MV-4-11 (cell line): ENCODE measurements around the gene PDXP.
"Not testable (repeated sequence)": the region's sequence is repeated elsewhere in the genome, so short reads cannot be mapped to it uniquely, and the experiment has no call there.

ENCODE experiments used
- DNase-seq: peaks from one replicate; lab custom pipeline; 2025; lab: John Stamatoyannopoulos, UW

PDXP gene

DNA sequence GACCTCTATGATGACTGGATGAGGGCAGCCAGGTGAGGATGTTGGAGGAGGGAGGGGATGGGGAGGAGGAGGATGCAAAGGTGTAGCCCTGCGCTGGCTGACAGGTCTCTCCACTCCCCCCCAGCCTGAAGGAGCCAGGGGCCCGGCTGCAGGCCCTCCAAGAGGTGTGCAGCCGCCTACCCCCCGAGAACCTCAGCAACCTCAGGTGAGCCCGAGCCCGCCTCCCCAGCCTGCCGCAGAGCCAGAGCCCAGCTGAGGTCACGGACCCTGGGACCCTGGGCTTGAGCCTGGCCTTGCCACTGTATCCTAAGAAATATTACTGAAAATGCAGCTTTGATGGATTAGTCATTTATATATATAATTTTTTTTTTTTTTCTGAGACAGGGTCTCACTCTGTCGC is 11.2 kb upstream of the PDXP start:
- DNase-seq, result no peak

DNA sequence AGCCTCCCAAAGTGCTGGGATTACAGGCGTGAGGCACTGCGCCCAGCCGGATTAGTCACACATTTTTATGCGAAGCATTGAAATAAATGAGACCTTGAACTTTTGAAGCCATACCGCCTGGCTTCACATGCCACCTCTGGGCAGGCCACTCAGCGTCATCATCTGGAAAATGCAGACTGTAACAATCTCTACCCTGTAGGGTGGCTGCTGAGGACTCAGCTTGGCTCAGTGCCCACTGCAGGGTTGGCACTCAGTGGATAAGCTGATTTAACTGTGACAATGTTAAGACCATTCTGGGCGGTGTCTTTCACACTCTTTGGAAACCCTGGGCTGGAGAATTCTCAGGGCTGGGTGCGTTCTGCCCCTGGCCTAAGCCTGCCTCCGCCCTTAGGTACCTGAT is 10.6 kb upstream of the PDXP start:
- DNase-seq, result no peak

DNA sequence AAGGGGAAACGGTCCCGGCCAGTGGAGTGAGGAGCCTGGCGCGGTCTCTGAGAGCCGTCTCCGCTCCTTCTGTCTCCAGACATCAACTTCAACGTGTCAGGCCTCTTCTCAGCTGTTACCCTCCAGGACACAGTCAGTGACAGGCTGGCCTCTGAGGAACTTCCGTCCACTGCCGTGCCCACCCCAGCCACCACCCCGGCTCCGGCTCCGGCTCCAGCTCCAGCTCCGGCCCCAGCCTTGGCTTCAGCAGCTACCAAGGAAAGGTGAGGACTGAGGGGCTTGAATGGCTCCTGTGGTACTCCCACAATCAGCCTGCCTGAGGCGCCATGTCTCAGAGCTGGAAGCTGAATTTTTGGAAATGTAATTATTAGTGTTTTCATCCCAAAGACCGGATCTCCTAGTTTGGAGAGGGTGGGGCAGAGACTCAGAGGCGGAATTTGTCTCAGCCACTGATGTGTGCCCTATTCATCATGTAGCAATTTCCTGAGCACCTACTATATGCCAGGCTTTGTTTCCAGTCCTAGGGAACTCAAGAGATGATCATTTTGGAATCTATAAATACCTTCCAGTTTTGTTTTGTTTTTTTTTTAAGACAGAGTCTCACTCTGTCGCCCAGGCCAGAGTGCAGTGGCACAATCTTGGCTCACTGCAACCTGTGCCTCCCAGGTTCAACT is 7.9 kb upstream of the PDXP start:
- DNase-seq, result no peak

DNA sequence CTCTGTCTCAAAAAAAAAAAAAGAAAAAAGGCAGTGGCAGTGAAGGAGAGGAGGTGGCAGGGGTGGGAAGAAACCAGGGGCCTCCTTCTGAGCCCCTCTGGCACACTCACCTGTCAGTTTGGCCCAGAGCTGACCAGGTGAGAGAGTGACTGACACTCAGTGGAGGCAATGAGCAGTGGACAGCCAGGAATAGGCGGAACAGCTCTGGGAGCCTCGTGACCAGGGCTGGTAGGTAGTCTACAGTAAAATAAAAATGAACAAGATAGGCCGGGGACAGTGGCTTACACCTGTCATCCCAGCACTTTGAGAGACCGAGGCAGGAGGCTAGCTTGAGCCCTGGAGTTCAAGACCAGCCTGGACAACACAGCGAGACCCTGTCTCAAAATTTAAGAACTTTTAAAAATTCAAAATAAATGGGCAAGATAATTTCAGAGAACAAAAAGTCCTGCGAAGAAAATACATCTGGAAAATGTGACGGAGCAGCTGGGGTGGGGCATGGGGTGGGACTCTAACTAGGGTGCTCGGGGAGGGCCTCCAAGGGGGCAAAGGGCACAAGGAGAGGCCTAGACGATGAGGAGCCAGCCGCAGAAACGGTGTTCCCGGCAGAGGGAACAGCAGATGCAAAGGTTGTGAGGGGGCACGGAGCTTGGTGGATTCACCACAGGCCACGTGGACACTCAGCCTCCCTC is 3.8 kb upstream of the PDXP start:
- DNase-seq, result no peak

DNA sequence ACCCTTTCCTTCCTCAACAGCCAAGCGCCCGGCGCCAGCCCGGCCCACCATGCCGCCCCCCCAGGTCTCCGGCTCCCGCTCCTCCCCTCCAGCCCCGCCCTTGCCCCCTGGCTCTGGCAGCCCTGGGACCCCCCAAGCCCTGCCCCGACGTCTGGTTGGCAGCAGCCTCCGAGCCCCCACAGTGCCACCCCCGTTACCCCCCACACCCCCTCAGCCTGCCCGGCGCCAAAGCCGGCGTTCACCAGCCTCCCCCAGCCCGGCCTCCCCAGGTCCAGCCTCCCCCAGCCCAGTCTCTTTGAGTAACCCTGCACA is 3.3 kb upstream of the PDXP start:
- no peak for DNase-seq

DNA sequence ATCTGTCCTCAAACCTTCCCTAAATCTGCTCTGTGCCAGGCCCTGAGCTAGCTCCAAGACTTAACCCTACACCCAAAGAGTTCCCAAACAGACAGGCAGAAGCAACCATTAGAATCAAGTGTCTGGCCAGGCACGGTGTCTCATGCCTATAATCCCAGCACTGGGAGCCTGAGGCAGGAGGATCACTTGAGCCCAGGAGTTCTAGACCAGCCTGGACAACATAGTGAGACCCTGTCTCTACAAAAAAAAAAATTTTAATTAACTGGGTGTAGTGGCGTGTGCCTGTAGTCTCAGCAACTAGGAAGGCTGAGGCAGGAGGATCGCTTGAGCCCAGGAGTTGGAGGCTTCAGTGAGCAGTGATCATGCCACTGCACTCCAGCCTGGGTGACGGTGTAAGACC is 1.9 kb upstream of the PDXP start:
- not testable (repeated sequence) for DNase-seq

DNA sequence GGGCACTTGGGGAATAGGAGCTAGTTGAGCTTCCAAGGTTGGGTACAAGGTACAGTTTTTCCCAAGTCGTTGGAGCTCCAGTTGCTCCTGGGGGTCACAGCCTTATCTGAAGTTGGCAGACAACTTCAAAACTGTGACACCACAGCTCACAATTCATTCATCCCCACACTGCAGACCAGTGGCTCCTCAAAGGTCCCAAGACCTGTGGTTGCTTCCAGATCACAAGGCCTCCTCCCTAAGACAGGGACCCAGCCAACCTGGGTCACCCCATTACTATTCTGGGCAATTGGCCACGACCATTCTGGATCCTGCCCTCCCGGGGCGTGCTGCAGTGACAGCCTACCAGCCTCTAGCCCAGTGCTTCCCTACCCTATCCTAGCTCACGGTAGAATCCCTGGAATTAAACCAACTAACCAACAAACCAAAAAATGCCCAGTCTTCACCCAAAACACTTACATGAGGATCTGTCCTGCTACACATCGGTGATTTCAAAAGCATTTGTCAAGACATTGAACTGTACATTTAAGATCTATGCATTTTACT is 862 bp upstream of the PDXP start:
- peak; percentile 44 for DNase-seq

DNA sequence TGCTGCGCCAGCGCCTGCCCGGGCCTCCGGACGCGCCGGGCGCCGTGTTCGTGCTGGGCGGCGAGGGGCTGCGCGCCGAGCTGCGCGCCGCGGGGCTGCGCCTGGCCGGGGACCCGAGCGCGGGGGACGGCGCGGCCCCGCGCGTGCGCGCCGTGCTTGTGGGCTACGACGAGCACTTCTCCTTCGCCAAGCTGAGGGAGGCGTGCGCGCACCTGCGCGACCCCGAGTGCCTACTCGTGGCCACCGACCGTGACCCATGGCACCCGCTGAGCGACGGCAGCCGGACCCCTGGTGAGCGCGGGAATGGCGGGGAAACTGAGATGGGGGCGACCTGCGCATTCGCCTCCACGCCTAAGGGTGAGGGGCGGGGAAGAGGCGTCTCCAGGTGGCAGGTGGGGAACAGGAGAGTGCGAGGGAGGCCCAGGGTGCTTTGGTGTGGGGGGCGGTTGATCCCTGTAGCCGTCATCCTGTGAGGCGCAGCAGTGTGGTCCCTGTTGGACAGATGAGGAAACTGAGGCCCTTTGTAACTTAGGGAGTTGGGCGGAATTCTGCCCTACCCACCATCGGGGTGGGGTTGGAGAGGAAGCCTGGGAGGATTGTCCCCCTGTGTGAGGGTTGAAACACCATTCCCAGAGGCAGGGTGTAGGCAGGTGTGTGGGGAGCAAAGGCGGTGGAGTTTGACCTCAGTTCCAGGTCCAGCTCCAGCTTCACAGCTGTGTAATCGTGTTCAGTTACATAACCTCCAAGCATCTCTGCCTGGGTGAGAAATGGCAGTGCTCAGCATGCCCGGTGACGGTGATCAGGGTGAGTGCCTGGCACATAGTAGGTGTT is 758 bp downstream of the PDXP start:
- DNase-seq, result peak; percentile 22

DNA sequence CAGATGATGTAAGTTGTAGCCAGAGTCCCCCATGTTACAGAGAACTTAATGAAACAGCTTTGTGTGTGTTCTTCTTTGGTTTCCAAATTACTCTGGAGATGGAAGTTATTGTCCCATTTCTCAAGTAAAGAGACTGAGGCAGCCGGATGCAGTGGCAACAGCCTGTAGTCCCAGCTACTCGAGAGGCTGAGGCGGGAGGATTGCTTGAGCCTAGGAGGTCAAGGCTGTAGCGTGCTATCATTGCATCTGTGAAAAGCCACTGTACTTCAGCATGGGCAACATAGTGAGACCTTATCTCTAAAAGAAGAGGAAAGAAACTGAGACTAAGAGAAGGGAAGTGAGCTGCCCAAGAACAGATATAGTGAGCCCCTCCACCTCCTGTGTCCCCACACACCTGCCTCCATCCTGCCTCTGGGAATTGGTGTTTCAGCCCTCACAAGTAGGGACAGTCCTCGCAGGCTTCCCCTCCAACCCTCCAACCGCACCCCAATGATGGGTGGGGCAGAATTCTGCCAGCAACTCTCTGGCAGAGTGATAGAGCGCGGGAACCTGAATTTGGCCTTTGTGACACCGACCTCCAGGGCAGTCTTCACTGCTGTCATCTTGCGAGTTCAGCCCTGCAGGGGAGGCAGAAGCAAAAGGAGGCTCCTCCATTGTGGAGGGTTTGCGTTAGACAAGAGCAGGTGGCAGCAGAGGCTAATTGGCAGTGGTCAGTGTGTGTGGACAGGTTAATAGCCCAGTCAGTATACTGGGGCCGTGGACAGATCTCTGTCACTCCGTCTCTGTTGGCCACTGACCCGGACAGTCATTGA is 1.6 kb downstream of the PDXP start:
- DNase-seq, result no peak

DNA sequence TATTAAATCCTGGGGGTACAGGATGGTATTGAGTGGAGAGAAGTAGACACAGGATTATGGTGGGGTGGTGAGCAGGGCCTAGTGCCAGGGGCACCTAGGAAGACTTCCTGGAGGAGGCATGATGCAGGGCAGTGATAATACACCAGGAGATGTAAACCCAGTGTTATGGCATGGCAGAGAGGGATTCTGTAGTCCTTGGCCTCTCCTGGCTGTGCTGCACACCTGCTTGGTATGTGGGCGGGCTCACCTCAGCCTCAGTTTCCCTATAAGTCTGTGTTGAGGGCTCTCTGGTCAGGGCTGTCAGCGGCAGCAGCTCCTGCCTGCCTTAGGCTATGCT is 2.2 kb downstream of the PDXP start:
- DNase-seq, result no peak

DNA sequence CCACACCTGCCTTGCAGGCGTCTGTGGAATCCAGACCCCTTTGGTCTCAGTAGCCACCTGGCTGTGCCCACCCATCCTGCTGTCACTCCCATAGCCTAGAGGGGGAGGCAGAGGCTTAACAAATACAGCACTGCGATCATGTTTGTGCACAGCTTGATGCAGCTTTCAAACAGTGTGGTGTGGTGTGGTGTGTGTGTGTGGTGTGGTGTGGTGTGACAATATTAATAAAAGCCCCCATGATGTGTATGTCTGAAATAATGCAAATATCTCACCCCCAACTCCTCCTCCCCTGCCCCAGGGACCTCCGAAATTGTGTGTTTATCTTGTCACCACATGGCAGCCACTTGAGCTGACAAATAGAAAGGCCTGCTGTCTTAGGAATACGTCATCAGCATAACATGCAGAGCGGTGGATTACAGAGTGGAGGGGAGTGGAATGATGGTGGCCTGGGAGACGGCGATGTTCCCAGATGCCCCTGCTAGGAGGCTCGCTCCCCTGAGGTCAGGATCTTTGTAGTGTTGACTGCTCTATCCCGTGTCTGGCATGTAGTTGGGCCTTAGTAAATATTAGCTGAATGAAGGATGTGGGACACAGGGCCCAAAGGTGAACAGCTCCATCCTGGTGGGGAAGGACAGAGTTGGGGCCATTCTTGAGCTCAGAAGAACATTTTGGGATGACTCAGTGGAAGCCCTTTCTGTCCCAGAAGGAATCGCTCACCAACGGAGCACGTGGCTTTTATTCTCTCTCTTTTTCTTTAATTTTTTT is 2.8 kb downstream of the PDXP start:
- DNase-seq, result peak; percentile 36

DNA sequence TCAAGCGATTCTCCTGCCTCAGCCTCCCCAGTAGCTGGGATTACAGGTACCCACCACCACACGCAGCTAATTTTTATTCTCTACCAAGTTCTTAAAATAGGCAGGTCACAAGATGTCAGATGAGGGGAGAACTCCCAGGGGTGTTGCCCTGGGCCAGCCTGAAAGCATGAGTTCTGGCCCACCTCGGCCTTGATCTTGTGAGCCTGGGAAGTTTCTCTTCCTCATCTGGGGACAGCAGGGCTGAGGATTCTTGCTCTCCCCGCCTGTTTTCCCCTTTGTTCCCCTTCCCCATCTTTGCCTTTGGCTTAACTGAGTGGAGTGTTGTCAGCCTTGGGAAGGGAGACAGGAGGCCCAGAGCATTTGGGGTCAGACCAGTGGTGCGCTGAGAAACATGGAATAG is 3.5 kb downstream of the PDXP start:
- peak; percentile 62 for DNase-seq

DNA sequence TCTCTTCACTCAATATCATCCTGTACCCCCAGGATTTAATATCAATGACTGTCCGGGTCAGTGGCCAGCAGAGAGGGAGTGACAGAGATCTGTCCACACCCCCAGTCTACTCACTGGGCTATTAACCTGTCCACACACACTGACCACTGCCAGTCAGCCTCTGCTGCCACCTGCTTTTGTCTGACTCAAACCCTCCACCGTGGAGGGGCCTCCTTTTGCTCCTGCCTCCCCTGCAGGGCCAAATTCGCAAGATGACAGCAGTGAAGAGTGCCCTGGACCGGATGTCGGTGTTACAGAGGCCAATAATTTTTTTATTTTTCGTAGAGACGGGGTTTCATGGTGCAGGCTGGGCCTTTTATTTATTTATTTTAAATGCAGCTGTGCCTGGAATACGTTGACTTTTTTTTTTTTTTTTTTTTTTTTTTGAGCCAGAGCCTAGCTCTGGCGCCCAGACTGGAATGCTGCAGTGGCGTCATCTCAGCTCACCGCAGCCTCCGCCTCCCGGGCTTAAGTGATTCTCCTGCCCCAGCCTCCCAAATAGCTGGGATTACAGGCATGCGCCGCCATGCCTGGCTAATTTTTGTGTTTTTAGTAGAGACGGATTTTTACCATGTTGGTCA is 5.1 kb downstream of the PDXP start:
- no peak for DNase-seq

DNA sequence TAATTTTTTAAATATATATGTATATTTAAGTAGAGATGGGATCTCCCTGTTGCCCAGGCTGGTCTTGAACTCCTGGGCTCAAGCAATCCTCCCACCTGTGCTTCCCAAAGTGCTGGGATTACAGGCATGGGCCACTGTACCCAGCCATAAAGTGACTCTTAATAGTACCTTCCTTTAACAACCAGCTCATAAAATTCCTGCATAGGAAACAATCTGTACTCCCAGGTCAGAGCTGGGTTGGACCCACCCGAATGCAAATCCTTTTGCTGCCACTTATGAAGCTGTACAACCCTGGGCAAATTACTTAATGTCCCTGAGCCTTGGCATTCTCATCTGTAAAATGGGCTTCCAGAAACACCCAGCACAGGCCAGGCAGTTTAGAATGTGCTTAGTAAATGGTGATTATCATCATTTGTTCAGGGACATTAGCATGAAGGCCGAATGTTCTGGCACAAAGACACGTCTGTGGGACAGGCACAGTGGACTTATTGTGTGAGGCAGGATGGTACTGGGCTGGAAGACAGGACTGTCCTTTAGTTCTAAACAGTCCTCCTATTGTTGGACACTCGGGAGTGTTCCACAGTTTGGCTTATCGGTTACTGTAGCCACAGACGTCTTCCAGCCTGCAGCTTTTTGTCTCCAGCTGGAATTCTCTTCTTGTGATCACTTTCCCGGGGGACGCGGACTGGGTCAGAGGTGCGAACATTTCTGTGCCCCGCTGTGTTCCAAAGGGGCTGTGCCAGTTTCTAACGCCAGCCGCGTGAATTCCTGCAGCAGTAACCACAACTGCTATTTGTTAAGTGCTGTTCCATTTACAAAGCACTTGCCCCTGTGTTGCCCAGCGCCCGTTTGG is 6.0 kb downstream of the PDXP start:
- DNase-seq, result no peak

DNA sequence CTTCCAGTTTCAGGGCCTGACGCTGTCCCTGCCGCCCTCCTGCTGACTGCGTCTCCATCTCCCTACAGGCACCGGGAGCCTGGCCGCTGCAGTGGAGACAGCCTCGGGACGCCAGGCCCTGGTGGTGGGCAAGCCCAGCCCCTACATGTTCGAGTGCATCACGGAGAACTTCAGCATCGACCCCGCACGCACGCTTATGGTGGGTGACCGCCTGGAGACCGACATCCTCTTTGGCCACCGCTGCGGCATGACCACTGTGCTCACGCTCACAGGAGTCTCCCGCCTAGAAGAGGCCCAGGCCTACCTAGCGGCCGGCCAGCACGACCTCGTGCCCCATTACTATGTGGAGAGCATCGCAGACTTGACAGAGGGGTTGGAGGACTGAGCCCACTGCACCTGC is 7.0 kb downstream of the PDXP start:
- DNase-seq, result no peak

DNA sequence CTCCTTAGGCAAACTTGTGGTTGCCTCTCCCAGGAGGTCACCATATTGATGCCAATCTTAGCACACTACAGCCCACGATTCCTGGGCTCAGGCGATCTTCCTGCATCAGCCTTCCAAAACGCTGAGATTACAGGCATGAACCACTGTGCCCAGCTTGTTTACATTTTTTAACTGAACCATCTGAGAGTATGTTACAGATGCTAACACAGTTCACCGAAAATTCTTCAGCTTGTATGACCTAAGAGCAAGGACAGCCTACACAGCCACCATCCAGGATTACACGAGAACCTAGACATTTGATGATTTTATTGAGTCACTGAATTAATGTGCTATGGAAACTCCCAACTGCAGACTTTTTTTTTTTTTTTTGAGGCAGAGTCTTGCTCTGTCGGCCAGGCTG is 11.1 kb downstream of the PDXP start:
- no peak for DNase-seq

DNA sequence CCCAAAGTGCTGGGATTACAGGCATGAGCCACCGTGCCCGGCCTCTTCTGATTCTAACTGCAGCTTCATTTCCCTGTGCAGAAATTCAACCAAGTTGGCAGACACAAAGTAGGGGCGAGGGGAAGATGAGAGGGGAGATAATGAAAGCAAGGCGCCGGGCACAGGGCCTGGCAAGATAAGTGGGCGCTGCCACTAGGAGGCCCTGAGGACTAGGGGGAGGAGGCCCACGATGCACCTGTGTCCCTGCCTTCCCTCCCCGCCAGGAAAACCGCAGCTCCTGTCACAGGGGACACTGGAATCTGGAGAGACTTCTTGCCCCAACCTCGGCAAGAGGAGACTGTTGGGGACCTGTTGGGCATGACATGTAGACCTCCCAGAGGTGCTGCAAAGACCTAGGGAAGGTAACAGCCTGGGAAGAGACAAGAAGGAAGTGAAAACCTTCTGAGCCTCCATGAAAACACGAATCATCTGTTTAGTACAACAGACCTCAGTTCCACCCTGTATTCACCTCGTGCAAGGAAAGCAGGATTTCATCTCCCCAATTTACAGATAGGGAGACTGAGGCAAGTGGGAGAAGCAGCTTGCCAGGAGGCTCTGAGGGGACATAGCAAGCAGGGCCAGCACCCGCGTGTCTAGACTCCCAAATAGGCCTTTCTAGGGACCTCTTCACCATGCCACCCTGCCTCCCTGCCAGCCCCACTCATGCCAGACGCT is 13.8 kb downstream of the PDXP start:
- no peak for DNase-seq

DNA sequence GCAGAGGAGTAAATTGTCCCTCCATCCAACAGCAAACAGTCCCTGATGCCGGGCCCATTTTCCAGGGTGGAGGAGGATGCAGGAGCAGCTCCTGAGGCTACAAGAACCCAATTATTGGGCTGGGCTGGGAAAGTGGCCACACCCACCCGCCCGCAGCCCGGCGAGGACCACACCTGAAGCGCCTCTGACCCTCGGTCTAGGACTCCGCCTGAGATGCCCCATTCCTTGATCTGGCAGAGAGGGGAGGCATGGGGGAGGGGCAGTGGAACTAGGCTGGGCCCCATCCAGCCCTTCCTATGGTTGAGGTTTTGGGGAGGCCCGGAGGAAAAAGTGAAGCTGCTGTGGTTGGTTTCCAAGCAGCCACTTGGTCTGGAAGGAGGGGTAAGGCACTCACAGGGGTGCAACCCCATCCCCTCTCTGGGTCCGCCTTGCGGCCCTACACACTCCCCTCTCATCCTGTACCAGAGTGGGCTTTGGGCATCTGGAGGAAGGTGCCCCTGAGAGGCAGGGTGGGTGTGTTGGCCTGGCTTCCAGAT is 14.5 kb downstream of the PDXP start:
- DNase-seq, result peak; percentile 14

DNA sequence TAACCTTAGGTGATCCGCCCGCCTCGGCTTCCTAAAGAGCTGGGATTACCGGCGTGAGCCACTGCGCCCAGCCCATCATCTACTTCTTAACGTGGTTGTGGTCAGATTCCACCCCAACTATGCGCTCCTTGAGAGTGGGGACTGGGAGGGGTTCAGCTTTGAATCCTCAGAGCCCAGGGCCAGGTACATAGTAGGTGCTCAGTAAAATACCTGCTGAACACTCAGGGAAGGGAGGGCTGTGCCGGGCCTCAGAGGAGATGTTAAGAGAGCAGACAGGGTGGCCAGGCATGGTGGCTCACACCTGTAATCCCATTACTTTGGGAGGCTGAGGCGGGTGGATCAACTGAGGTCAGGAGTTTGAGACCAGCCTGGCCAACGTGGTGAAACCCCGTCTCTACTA is 15.7 kb downstream of the PDXP start:
- DNase-seq, result no peak
